OCI-LY3 (cell line): ENCODE results near the gene KANK4.

Experiments used
- CTCF ChIP-seq: fragments of 200-600, 300-600 bp; sonication (generic); IDR thresholded peaks from 2 replicates; pipeline ENCODE4 v1.5.1; 2014; ENCODE audit warnings: antibody characterized with exemption, low read length, low read depth
- EZH2phosphoT487 ChIP-seq: fragments of 200-600 bp; shearing (Covaris generic); IDR thresholded peaks from 2 replicates; pipeline ENCODE4 v1.6.1; 2018; ENCODE audit warnings: antibody characterized with exemption, mixed run types, low read depth

GRCh38 chr1:62280960-62281465 lies 38.2 kb downstream of the KANK4 start:
- TF ChIP-seq CTCF = no peak
- no peak for TF ChIP-seq EZH2phosphoT487
